HepG2 (cell line): ENCODE data around the gene USP17L28.

Experiments used
- NR1H2 ChIP-seq: sonication (generic); formaldehyde crosslinking; IDR thresholded peaks from 2 replicates; pipeline ENCODE4 v1.8.1; 2022; ENCODE audit warnings: low read depth, missing genetic modification reagents, borderline replicate concordance
- ZNF580 ChIP-seq: IDR thresholded peaks from 2 replicates; pipeline ENCODE4 v1.6.1; 2016; ENCODE audit warnings: low read depth, borderline replicate concordance
- ZNF891 ChIP-seq: sonication (generic); formaldehyde crosslinking; IDR thresholded peaks from 2 replicates; pipeline ENCODE4 v1.5.0; 2020; ENCODE audit warnings: mild to moderate bottlenecking, missing genetic modification reagents

- TF ChIP-seq ZNF891 (CRISPR knock-in tag) (no peak), ZNF580 (CRISPR knock-in tag) (no peak), NR1H2 (no peak)
Measured at GRCh38 chr4:9384126-9384525, 35.4 kb downstream of the USP17L28 start.
